DMS153 treated with DMSO at 0.1 percent for 48 hours (cell line): ENCODE measurements around the gene C6orf47.

Source experiments
- DNase-seq: peaks from one replicate; lab custom pipeline; 2025; ENCODE audit not compliant: unreplicated experiment; lab: John Stamatoyannopoulos, UW

C6orf47 gene

DNA sequence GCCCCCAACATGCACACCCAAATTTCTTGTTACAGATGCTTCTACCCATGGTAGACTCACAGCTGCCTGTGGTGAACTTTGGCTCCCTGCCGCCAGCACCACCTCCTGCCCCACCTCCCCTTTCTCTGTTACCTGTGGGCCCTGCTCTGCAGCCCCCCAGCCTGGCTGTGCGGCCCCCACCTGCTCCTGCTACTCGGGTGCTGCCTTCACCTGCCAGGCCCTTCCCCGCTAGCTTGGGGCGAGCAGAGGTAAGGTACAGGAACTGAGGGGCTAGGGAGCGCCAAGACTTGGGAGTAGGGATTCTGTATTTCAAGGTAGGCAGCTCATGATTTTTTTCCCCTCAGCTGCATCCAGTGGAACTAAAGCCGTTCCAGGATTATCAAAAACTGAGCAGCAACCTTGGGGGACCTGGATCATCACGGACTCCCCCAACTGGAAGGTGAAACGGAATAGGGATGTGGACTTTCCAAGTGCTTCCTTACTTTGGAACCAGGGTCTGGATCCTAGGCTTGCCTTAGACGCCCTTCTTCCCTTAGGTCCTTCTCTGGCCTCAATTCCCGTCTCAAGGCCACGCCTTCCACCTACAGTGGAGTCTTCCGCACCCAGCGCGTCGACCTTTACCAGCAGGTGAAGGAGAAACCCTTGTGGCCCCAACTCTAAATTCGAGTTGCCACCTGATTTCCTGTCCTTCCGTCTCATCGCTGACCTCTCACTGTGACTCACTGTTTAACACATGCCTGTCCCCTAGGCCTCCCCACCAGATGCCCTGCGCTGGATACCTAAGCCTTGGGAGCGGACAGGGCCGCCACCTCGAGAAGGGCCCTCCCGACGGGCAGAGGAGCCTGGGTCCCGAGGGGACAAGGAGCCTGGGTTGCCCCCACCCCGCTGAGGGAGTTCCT is 23.6 kb downstream of the C6orf47 start:
- no peak for DNase-seq

DNA sequence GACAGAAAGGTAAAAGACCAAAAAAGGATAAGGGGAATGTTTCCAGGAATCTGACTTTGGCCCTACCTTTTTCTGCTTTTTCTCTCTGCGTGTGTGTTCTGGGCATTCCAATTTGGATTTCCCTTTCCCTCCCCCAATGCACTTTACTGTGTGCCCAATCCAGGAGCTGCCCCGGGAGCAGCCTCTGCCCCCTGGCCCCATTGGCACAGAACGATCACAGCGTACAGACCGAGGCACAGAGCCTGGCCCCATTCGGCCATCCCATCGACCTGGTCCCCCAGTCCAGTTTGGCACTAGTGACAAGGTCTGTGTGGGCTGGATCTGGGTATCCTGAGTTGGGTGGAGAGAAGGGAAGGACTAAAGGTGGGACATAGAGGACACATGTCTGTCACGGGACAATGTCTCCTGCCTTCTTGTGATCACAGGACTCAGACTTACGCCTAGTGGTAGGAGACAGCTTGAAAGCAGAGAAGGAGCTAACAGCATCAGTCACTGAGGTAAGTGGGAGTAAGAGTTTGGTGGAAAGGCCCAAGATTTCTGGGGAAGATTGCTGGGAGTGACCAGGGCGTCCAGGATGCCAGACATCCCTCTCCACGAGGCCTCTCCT is 25.5 kb downstream of the C6orf47 start:
- no peak for DNase-seq

DNA sequence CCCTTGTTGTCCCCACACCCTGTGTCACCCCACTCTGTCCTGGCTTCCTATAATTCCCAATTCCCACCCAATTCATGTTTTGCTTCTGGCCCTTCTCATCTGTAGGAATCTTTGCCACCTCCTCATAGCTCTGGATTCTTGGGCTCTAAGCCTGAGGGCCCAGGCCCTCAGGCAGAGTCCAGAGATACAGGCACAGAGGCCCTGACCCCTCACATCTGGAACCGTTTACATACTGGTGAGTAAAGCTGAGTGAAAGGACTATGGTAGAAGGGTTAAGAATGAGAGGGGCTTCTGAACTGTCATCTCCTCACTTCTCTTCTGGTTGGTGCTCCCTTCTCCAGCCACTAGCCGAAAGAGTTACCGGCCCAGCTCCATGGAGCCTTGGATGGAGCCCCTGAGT is 26.4 kb downstream of the C6orf47 start:
- DNase-seq: no peak

- DNase-seq: no peak
Measured at GRCh38 chr6:31633447-31633846, 27.1 kb downstream of the C6orf47 start.

DNA sequence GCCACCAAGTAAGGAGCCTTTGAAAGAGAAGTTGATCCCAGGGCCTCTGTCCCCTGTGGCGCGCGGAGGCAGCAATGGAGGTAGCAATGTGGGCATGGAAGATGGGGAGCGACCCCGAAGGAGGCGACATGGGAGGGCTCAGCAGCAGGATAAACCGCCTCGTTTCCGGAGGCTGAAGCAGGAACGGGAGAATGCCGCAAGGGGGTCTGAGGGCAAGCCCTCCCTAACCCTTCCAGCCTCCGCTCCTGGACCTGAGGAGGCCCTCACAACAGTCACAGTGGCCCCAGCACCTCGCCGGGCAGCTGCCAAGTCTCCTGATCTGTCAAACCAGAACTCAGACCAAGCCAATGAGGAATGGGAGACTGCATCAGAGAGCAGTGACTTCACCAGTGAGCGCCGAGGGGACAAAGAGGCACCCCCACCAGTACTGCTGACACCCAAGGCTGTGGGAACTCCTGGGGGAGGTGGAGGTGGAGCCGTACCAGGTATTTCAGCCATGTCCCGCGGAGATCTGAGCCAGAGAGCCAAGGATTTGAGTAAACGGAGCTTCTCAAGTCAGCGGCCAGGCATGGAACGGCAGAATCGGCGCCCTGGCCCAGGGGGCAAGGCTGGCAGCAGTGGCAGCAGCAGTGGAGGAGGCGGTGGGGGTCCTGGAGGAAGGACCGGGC is 28.2 kb downstream of the C6orf47 start:
- no peak for DNase-seq

DNA sequence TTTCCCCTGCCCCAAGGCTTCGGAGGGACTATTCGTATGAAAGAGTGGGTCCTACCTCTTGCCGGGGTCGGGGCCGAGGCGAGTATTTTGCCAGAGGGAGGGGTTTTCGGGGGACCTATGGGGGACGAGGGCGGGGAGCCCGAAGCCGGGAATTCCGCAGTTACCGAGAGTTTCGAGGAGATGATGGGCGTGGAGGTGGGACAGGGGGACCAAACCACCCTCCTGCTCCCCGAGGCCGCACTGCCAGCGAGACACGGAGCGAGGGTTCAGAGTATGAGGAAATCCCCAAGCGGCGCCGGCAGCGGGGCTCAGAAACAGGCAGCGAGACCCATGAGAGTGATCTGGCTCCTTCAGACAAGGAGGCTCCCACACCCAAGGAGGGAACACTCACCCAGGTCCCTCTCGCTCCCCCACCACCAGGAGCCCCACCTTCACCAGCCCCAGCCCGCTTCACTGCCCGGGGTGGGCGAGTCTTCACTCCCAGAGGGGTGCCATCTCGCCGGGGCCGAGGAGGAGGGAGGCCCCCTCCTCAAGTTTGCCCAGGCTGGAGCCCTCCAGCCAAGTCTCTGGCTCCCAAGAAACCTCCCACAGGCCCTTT is 28.8 kb downstream of the C6orf47 start:
- no peak for DNase-seq

DNA sequence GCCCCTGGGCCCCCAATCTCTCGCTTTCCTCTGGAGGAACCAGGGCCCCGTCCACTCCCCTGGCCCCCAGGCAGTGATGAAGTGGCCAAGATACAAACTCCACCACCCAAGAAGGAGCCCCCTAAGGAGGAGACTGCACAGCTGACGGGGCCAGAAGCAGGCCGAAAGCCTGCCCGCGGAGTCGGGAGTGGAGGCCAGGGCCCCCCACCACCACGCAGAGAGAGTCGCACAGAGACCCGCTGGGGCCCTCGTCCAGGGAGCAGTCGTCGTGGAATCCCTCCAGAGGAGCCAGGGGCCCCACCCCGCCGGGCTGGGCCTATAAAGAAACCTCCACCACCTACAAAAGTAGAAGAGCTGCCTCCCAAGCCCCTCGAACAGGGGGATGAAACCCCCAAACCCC is 29.4 kb downstream of the C6orf47 start:
- DNase-seq: no peak

DNA sequence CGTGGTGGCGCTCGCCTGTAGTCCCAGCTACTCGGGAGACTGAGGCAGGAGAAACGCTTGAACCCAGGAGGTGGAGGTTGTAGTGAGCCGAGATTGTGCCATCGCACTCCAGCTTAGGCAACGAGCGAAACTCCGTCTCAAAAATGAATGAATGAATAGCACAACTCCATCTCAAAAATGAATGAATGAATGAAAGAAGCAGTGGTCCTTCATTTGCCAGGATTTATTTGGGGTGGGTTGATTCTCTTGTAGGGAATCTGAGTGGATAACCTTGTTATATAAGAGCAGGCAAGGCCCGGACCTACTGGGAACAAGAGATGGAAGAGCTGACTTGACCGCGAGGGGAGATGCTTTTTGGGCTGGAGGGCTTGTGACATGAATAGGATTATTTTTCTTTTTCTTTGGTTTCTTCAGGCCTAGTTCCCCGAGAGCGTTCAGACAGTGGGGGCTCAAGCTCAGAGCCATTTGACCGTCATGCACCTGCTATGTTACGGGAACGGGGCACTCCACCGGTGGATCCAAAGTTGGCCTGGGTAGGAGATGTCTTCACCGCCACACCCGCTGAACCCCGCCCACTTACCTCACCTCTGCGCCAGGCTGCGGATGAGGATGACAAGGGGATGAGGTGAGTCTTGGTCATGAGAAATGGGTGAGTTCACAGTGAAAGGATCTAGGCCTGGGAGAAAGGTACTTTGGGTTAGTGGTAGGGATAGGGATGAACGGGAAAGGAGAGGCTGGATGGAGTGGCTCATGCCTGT is 30.2 kb downstream of the C6orf47 start:
- no peak for DNase-seq

DNA sequence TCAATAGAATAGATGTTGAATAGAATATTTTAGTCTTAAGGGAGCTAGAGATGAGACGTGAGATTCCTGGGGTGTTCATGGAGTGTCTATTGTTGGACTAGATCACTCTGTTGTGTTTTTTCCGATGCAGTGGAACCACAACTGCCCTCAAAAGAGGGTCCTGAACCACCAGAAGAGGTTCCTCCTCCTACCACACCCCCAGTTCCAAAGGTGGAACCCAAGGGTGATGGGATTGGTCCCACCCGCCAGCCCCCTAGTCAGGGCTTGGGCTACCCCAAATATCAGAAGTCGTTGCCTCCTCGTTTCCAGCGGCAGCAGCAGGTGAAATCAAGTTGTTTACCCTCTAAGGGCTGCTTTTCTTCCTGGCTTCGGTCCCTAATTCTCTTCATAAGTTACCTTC is 31.6 kb downstream of the C6orf47 start:
- DNase-seq: no peak

DNA sequence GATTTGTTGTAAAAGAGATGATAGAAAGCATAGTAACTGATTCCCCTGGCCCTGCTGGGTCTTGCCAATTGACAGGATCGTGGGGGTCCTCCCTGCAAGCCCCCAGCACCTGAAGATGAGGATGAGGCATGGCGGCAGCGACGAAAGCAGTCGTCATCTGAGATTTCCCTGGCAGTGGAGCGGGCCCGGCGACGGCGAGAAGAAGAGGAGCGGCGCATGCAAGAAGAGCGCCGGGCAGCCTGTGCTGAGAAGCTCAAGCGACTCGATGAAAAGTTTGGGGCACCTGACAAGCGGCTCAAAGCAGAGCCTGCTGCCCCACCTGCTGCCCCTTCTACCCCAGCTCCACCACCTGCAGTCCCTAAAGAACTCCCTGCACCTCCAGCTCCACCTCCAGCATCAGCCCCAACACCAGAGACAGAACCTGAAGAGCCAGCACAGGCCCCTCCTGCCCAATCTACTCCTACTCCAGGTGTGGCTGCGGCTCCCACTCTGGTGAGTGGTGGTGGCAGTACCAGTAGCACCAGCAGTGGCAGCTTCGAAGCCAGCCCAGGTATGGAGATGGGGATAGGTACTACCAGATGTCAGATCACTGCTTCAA is 32.8 kb downstream of the C6orf47 start:
- no peak for DNase-seq

DNA sequence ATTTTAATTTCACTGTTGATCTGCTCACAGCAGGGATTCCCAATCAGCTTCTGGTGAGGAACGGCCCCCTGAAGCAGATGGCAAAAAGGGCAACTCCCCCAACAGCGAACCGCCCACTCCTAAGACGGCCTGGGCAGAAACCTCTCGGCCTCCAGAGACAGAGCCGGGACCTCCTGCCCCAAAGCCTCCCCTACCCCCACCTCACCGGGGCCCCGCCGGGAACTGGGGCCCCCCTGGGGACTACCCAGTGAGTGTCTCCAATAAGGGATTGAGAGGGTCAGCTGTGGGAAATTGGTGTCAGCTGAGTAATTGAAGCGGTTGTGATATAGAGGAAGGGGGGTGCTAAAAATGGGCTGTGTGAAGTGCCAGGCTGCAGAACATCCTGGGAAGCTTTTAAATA is 33.6 kb downstream of the C6orf47 start:
- DNase-seq: no peak

- DNase-seq: no peak
Measured at GRCh38 chr6:31624070-31624469, 36.5 kb downstream of the C6orf47 start.

- no peak for DNase-seq
Measured at GRCh38 chr6:31622684-31623091, 37.9 kb downstream of the C6orf47 start.

GRCh38 chr6:31621991-31622390 is 38.6 kb downstream of the C6orf47 start:
- DNase-seq: no peak

GRCh38 chr6:31621320-31621939 is 39.1 kb downstream of the C6orf47 start:
- no peak for DNase-seq

GRCh38 chr6:31620586-31621319 is 39.8 kb downstream of the C6orf47 start, which contains the start of gene PRRC2A:
Gene PRRC2A (plus strand): TSS chr6:31620715. CDS start chr6:31622790, 2,075 bp downstream.
- DNase-seq: peak; percentile 30

DNA sequence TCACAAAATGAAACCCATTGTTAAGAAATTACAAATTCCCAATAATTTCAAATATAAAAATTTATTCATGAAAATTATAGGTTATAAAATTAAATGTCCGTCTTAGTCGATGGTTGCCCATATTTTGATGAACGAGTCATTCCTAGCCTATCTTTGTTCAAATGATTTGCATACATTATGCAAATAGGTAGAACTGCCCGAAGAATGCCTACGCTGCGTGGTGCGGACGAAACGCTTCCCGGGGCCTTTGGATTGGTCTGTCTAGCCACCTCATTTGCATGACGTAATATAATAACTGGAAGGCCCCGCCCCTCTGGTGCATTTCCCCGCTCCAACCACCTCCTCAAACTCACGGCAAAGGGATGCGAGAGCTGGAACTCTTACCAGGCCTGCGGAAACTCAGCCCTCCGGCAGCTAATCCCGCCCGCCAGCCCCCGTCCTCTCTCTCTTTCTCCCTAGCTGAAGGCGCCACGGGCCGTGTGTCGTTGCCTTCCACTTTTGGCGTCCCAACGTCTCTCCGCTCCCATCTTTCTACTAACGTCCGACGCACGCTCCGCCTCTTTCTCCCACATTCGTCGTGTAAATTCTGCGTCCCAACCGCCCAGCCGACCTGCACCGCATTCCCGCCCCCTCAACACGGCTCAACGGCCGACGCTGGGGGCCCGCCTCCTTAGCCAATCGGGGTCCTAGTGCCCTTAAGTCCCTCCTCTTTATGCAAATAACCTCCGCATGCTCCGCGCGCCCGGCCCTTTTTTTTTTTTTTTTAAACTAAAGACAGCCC is 40.6 kb downstream of the C6orf47 start:
- peak; percentile 96 for DNase-seq

GRCh38 chr6:31617010-31617409 is 43.6 kb downstream of the C6orf47 start:
- no peak for DNase-seq
